ENCODE results near the gene HDAC4.

- TF ChIP-seq CTCF (IDR thresholded peaks at IDR 0.05; ENCODE audit: insufficient read depth, low read length, poor library complexity, severe bottlenecking) (no peak), EZH2phosphoT487 (conservative IDR thresholded peaks at IDR 0.05; ENCODE audit: low read length) (no peak)
Observed at GRCh38 chr2:239304533-239305221, 96.1 kb downstream of the HDAC4 start.
